ENCODE measurements around the gene KCTD17. TPM values are rescaled to one million over a fixed set of nuclear protein-coding genes. Genes with fewer than 3 reads are reported as not detected.

The KCTD17 gene
- polyA plus RNA-seq, 2 of the 4 experiments (the other 2 are of a cell fraction) = 18.7 to 37.1 TPM

GRCh38 chr22:37086184-37086583 lies 34.6 kb downstream of the KCTD17 start:
- FAIRE-seq = no peak
- no CpG with 5 or more reads among the region's 15 CpGs for WGBS (ENCODE audit: missing lambda C conversion rate)
- POLR2A ChIA-PET = no interaction called here

GRCh38 chr22:37088108-37088605 lies 36.6 kb downstream of the KCTD17 start:
- ChIA-PET POLR2A (no interaction called here), CTCF (interaction anchor here (1.0 to 2.4 kb wide), 4 partner anchors 10 to 173 kb away, joined by 4 to 7 read pairs (median 4); no protein-coding TSS in a partner anchor)
- Histone ChIP-seq H3K9me3 (no peaks in the 10 kb centered on the region), H3K4me1 (peaks cover 23% of the 10 kb centered on the region), H3K4me2 (peak overlapping the region; percentile 46; the same call in 1 of the 3 replicates), H3K4me3 (no peak overlapping the region), H3K27ac (peak overlapping the region; percentile 40 to 42; a peak in 3 of 6 replicates)
- WGBS (ENCODE audit: missing lambda C conversion rate) = 11% methylated on average over 3 of the region's 6 CpGs
- peak; percentile 21 to 53 for DNase-seq (ENCODE audit: low read depth in 1 of 2, low spot score in 1 of 2)
- TF ChIP-seq HDAC2 (IDR thresholded peaks at IDR 0.05) (no peak), HOXB13 (CRISPR knock-in tag; IDR thresholded peaks at IDR 0.05; ENCODE audit: low read depth) (no peak), CTCF (IDR thresholded peaks at IDR 0.05) (no peak), KDM1A (IDR thresholded peaks at IDR 0.05; ENCODE audit: low read depth) (no peak), ZNF302 (CRISPR knock-in tag; IDR thresholded peaks at IDR 0.05) (no peak), CBX8 (IDR thresholded peaks at IDR 0.05) (no peak), HOXA7 (CRISPR knock-in tag; IDR thresholded peaks at IDR 0.05) (no peak), NFE2L2 (conservative IDR thresholded peaks at IDR 0.05; ENCODE audit: low read length) (no peak)
- ATAC-seq = peak; percentile 30 to 45; a peak in 4 of 6 replicates
- no peak for FAIRE-seq

More at GRCh38 chr22:37086184-37086583, 34.6 kb downstream of the KCTD17 start:
- ATAC-seq (no peak), DNase-seq (ENCODE audit: low read depth in 1 of 2, low spot score in 1 of 2) (no peak)
- TF ChIP-seq GATA3 (IDR thresholded peaks at IDR 0.05; ENCODE audit: borderline replicate concordance) (no peak), HEYL (CRISPR knock-in tag; IDR thresholded peaks at IDR 0.05) (no peak), RNF2 (IDR thresholded peaks at IDR 0.05; ENCODE audit: borderline replicate concordance, low read depth) (no peak), MYC (IDR thresholded peaks at IDR 0.05; ENCODE audit: borderline replicate concordance, low read length) (no peak), HOXB5 (CRISPR knock-in tag; IDR thresholded peaks at IDR 0.05) (no peak), NPAS2 (CRISPR knock-in tag; IDR thresholded peaks at IDR 0.05; ENCODE audit: borderline replicate concordance) (no peak), RAD21 (conservative IDR thresholded peaks at IDR 0.05 in 1 of 2, IDR thresholded peaks at IDR 0.05 in 1 of 2) (no peak), PBX3 (IDR thresholded peaks at IDR 0.05) (no peak), FOSL2 (IDR thresholded peaks at IDR 0.05) (no peak), FOSL2 (CRISPR knock-in tag; IDR thresholded peaks at IDR 0.05) (no peak), NR3C1 (IDR thresholded peaks at IDR 0.05) (no peak), ZSCAN20 (CRISPR knock-in tag; IDR thresholded peaks at IDR 0.05) (no peak), FOSB (CRISPR knock-in tag; IDR thresholded peaks at IDR 0.05) (no peak), ZC3H11A (IDR thresholded peaks at IDR 0.05) (no peak), CBX2 (IDR thresholded peaks at IDR 0.05; ENCODE audit: borderline replicate concordance, low read depth) (no peak), HMGXB4 (CRISPR knock-in tag; IDR thresholded peaks at IDR 0.05; ENCODE audit: borderline replicate concordance) (no peak), KDM1A (IDR thresholded peaks at IDR 0.05; ENCODE audit: low read depth) (no peak), CEBPB (IDR thresholded peaks at IDR 0.05) (no peak), HOXA7 (CRISPR knock-in tag; IDR thresholded peaks at IDR 0.05) (no peak)
- Histone ChIP-seq H3K9me3 (no peaks in the 10 kb centered on the region), H3K4me1 (peaks cover 23% of the 10 kb centered on the region), H3K4me2 (no peak overlapping the region), H3K4me3 (no peak overlapping the region), H3K27ac (no peak overlapping the region)
- CTCF ChIA-PET = interaction anchor here (1.3 to 1.4 kb wide), 2 partner anchors 10 to 230 kb away, joined by 3 read pairs; no protein-coding TSS in a partner anchor

All from A549 (cell line).